GM11168 (cell line): ENCODE data around the gene HSPA1A.
"Not testable (repeated sequence)": the region's sequence is repeated elsewhere in the genome, so short reads cannot be mapped to it uniquely, and the experiment has no call there.

ENCODE experiments used
- in situ Hi-C: fragments of 300-500 bp; cut with MboI; formaldehyde crosslinking; loops from one replicate; pipeline ENCODE4 v1.12.0; 2022; ENCODE audit warnings: low sequenced_read_pairs; ENCODE audit not compliant: unreplicated experiment

HSPA1A gene

DNA sequence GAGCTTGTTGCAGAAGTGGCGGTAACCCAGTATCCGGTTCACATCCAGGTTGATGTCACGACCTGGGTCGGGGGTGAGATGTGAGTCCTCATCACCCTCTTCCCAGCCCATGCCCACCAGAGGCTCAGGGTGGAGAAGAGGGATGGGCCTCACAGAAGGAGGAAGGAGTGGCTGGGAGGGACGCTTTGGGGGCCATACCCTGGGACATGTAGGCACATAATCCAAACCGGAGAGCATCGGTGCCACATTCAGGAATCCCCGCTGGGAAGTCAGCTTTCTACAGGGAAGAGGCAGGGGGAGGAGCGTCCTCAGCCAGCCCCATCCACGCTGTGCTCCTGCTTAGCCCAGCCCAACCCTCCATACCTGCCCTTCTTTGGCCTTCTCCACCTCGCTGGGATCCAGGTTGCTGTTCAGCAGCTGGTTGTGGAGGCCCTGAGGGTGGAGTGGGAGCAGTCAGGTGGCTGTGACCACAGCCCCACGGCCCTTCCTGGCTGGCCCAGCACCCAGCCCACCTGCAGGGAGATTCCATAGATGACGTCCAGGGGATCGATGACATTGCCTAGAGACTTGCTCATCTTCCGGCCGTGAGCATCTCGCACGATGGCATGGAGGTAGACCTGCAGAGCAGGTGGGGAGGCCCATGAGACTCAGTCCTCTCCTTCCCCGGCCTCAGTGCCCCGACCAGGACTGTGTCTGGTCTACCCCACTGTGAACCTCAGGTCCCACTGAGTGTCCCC is 34.7 kb upstream of the HSPA1A start:
- in situ Hi-C loops = no loop called here

- in situ Hi-C loops = no loop called here
Measured at GRCh38 chr6:31781244-31782125, 33.9 kb upstream of the HSPA1A start.

DNA sequence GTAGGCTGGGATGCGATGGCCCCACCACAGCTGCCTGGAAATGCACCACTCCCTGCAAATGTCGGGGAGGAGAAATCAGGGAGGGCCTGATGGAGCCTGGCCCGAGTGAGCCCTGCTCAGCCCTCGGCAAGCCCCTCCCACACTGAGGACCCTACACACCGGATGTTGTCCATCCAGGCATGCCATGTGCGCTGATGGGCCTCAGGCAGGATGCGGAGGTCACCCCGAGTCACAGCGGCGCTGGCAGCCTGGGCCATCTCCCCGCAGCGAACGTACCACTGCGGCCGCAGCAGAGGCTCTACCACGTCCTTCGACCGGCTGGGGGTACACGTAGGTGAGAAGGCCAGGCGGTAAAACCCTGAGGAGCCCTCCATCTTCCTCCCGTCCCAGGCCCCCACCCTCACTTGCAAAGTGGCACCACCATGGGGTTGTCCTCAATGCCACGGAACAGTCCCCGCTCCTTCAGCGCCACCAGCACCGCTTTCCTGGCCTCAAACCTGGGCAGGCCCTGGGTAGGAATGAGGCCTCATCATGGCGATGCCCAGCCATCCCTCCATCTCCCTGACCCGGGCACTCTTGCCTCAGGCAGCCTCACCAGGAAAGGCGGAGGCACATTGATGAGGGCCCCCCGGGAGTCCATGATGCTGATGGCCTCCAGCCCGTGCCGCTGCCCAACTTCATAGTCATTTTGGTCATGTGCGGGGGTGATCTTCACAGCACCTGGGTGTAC is 33.1 kb upstream of the HSPA1A start:
- in situ Hi-C loops = no loop called here

DNA sequence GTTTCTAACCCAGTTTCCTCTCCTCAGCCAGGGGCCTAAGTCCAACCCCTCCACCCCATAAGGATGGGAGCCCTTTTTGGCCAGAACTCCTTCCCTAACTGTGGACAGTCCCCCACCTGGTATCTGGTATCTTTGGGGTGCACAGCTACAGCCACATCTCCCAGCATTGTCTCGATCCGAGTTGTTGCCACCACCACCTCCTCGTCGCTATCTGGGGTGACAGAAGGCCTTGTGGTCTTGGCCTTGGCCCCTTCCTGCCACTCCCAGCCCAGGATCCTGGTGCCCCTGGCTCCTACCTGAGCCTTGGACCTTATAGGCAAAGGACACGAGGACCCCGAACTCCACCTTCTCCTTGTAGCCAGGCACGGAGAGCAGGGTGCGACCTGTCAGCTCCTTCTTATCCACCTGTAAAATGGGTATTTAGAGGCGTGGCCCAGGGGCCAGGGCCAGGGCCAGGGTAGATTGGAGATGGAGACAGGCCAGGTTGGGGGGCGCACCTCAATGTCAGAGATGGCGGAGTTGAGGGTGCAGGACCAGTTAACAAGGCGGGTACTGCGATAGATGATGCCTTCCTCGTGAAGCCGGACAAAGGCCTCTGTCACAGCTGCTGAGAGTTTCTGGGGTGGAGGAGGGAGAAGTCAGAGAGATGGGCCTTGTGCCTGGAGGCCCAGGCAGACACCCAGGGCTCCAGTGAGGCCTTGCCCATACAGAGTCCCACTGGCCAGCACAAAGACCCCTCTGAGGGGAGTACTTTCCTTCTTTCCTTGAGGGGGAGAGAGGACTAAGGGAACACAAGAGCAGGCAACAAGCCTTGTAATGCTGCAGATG is 31.0 kb upstream of the HSPA1A start:
- in situ Hi-C loops = no loop called here

DNA sequence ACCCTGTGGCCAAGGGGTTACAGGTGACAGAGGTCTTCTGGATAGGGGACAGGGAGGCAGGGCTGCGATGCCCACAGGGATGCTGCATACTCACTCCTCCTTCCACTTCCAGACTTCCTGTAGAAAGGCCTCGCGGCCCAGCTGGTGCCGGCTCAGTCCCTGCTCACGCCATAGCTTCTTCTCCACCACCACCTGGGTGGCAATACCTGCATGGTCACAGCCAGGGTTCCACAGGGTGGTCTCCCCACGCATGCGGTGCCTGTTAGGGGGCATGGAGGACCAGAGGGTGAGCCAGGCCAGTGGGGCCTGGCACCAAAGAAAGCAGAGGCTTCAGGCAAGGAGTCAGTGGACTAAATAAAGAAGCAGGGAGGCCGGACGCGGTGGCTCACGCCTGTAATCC is 29.9 kb upstream of the HSPA1A start:
- in situ Hi-C loops = no loop called here

DNA sequence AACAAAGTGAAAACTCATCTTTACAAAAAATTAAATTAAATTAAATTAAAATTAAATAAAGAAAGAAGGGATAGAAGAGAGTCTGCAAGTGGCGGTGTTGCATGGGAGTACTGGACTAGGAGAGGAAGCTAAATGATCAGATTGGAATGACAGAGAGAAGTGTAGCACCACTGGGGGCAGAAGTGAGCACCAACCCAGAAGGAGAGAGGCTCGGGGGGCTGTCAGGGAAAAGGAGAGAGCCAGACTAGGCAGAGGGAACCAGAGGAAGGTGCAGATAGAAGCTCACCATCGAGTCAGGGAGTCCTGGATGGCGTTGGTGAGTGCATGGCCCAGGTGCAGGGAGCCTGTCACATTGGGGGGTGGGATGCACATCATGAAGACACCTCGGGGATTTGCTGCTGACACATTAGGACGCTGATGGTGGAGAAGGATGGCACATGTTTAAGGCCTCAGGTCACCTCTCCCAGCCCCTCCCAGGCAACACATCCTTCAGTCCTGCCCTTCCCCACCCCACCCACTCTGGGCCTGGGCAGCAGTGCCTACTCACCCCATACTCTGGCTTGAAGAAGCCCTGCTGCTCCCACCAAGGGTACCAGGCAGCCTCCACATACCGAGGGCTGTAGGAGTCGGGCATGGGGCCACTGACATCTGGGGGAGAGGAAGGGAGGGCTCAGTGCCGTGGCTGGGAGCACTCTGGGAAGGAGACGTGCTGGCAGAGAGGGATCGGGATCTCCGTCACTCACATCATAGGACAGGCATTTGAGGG is 23.8 kb upstream of the HSPA1A start:
- in situ Hi-C loops = no loop called here

DNA sequence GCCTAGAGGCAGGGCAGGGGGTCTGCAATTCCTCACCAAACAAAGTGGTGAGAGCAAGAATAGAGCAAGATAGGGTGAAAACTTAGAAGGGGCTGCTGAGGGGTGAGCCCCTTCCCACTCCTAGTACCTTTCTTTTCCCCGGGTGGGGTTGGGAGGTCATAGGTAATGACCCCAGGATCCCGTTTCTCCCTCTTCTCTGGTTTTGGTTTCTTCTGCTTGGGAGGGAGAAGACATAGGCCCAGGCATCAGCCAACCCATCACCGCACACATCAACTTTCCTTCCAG is 23.3 kb upstream of the HSPA1A start:
- in situ Hi-C loops = no loop called here

DNA sequence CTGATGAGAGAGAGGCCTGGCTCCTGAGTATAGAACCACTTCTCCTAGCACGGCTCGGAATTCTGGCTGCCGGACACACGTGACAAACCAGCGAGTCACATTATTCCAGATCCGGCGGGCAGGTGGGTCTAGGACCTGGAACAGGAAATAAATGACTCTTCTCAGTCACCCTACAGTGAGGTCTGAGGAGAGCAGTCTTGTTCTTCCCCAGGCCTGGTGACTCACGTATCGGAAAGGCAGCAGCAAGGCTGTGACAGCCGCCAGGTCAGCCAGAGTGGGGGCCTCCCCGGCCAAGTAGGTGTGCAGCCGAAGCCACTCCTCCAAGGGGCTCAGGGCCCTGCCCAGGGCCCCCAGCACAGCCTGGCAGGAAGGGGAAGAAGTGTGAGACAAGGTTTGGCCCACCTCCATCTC is 22.6 kb upstream of the HSPA1A start:
- in situ Hi-C loops = no loop called here

GRCh38 chr6:31793927-31794245 is 21.5 kb upstream of the HSPA1A start:
- in situ Hi-C loops = not testable (repeated sequence)

GRCh38 chr6:31794294-31794865 is 21.0 kb upstream of the HSPA1A start:
- in situ Hi-C loops = no loop called here

DNA sequence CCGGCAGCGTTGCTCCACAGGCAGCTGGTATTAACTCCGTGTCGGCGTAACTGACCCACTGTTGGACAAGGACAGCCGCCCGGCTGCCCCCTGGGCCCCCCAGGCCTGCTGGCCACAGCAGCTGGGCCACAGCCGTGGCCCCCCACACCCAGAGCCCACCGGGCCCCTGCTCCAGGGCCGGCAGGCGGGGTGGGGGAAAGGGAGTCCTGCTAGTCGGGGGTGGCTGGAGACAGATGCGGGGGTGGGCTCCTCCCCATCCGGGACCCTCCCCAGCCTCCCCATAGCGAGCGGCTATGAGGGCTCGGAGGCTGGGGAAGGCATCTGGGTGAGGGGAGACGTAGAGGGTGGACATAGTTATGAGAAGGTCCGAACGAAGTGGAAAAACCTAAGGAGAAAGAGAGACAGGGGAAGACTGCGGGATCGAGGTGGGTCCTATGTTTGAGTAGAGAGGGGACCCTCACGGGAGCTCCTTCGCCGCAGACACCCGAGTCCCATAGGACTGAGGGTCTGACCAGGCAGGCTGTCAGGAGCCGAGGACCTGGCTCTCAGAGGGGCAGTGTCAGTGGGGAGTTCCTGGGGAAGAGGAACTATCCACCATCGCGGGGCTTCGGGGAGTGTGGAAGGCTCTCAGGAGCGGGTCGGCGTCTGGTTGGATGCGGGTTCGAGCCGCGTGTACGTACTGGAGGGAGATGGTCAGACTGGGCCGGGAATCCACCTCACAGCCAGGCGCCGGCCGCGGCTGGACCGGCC is 20.3 kb upstream of the HSPA1A start:
- in situ Hi-C loops = no loop called here

DNA sequence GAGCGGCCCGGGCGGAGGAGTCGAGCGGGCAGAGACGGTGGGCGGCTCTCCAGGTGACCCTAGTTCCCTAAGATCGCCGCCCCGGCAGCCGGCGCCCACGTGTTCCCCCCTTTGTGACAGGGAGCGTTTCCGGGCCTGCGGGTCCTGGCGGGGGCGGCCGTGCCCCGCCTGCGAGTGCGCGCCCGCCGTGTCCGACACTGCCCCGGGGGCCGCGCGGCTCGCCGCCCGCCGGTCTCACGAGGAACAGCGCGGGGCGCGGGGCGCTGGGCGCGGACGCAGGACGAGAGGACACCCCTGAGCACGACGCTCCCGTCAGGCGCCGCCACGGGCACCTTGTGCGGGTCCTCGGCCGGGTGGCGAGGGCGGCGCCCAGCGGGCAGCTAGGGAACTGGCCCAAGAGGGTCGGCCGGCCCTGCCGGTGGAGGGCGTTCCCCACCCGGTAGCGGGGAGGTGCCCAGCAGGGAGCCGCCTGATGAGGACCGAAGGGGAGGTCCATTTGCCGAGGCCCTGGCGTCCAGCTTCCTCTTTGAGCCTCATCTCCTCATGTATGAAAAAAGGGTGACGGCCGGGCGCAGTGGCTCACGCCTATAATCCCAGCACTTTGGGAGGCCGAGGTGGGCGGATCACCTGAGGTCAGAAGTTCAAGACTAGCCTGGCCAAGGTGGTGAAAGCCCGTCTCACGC is 19.6 kb upstream of the HSPA1A start, which contains the start of gene VARS1:
VARS1 (minus strand) TSS at position 137 of the 683 bp plus-strand sequence. CDS start 535 bp downstream, outside the sequence.
- in situ Hi-C loops = no loop called here

- in situ Hi-C loops = no loop called here
Measured at GRCh38 chr6:31796993-31797385, 18.4 kb upstream of the HSPA1A start.

DNA sequence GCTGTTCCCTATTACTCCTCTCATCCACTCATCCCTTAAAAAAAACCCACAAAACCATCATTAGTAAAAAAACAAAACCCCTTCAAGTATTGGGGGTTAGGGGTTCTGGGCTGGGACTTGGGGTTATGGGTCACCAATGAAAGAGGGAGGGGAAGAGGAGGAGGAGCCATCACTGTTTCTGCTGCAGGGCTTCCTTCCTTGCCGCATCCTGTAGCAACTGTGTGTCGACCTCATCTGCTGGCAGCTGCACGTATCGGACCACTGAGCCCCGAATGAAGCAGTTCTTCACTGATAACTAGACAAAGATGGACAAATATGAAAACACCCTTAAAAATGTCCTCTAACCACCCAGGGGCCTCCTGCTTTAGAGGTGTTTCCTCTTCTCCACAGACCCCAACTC is 17.8 kb upstream of the HSPA1A start:
- in situ Hi-C loops = no loop called here

DNA sequence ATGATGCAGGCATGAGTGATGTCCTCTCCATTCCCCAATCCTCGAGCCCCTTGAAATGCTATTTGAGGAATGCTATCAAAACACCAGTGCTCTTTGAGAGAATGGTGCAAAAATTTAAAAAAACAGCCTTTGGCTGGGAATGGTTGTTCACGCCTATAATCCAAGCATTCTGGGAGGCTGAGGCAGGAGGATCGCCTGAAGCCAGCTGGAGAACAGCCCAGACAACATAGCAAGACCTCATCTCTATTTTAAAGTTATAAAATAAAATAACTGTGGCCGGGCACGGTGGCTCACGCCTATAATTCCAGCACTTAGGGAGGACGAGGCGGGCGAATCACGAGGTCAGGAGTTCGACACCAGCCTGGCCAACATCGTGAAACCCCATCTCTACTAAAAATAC is 15.6 kb upstream of the HSPA1A start:
- in situ Hi-C loops = no loop called here

DNA sequence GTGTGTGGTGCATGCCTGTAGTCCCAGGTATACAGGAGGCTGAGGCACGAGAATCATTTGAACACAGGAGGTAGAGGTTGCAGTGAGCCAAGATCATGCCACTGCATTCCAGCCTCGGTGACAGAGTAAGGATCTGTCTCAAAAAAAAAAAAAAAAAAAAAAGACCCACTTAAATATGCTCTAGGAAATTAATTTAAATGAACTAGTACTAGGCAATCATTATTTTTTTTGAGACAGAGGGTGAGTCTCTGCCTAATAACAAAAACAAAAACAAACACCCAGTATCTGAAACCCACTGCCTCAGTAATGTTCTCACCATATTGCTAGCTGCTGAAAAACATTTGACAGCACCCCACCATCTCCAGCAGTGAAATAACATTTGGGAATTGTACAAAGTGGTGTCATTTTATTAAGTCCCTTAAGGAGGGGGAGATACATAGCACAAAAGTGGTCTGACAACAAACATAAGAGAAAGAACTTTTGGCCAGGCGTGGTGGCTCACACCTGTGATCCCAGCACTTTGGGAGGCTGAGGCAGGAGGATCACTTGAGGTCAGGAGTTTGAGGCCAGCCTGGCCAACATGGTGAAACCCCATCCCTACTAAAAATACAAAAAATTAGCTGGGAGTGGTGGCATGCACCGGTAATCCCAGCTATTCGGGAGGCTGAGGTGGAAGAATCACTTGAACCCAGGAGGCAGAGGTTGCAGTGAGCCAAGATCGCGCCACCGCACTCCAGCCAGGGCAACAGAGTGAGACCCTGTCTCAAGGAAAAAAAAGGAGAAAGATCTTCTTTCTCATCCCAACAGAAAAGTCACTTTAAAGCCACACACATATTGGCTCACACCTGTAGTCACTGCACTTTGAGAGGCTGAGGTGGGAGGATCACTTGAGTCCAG is 14.1 kb upstream of the HSPA1A start:
- in situ Hi-C loops = not testable (repeated sequence)

DNA sequence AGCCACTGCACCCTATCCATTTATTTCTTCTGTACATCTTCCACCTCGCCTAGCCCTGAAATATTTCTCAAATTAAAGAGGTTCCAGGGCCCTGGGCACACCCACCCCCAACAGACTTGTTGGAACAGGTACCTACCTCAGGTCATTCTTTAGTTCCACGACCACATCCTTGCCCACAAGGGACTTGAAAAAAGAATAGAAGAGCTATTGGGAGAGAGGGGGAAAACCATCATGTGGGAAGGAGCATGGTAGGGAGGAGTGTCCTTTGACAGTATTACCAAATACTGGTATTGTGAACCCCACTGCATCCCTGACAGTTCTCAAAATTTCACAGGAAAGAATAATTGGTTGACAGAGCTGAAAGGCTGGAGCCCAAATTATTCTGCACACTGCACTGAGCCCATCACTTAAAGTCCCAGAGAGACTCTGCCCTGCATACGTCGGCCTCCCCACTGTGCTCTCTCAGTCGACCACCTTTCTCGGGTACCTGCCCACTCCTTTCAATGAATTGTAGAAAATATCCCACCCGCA is 9.3 kb upstream of the HSPA1A start:
- in situ Hi-C loops = no loop called here
